Measurements from ENCODE around the gene DCAF8L2.
"Not testable (repeated sequence)": the region's sequence is repeated elsewhere in the genome, so short reads cannot be mapped to it uniquely, and the experiment has no call there.

The DCAF8L2 gene

DNA sequence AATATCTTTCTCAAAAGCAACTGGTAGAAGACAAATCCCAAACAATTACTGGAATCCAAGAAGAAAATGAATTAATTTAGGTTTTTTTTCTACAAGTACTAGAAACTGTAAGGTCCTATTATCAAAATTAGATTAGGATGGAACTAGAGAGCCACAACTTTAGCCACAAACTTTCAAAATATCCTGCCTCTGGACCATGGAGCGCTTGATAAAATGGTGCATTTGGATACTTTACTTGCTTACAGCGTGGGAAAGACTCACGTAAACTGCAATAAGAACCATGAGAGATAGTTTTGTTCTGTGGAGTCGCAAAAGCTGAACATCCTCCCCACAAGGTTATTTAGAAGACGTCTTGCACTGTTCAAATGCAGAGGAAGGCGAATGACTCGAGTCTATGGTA is at the start of gene DCAF8L2:
Gene DCAF8L2 (plus strand): TSS at position 301 of the 400 bp plus-strand sequence. CDS start 156,552 bp downstream, outside the sequence.
- no peak for DNase-seq (ENCODE audit: low read depth in 3 of 3)

DNA sequence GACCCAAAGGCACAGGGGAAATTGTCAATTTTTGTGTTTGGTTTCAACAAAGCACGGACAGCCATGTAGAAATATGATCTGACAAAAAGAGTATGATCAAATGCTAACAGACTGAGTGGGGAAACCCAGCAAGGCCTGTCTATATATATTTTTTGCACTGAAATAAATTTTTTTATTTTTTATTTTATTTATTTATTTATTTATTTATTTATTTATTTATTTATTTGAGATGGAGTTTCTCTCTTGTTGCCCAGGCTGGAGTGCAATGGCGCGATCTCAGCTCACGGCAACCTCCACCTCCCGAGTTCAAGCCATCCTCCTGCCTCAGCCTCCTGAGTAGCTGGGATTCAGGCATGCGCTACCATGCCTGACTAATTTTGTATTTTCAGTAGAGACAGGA is 49.0 kb upstream of the DCAF8L2 start:
- DNase-seq (ENCODE audit: low read depth in 3 of 3) = not testable (repeated sequence)

DNA sequence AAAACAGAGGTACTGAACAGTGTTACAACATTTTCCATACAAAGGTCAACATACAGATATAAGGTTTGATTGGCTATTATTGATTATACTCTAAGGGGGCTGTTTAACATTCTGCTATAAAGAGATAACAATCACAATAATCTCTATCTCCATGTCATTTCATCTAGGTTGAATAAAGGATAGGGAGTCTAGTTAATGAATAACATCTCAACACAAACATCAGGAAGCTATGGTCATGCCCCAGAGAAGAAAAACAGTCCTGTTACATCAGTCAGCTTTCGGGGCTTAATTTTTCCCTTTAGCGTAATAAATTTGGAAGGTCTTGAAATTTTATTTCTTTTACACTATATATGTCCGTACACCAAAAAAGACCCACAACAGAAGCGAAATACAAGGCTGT is 41.5 kb upstream of the DCAF8L2 start:
- no peak for DNase-seq (ENCODE audit: low read depth in 3 of 3)

DNA sequence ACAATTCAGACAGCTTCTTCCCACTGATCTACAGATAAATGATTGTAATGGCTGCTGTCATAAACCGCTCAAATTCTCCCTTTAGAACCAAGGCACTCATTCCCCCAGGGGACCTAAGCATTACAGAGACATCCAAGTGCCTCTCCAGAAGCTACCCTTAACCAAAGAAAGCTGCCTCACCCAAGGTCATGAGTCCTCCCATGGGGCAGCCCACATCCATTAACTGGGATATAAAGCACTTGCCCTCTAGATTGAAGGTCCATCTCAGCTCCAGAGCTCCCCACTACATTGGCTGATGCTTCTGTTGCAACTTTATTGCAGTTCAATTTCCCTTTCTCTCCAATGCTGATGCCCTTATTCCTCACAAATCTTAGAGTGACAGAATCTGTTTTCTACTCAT is 40.5 kb upstream of the DCAF8L2 start:
- DNase-seq (ENCODE audit: low read depth in 3 of 3) = no peak

DNA sequence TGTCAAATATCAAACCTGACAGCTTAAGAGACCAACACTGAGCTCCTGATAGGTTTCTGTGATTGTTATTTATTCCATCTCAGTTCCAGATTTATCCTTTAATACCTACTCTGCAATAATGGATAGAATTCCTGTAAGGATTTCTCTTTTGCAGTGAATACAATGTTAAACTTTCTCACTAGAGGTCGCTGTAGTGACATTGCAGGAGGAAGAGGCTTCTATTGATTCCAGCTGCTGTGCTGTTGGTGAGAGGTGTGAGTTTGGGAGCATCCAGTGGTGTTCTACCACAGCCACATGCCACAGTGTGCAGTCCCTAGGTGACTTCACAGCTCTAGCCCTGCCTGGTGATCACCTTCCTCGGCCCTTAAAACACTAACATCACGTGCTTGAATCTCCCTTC is 34.6 kb upstream of the DCAF8L2 start:
- DNase-seq (ENCODE audit: low read depth in 3 of 3) = no peak

DNA sequence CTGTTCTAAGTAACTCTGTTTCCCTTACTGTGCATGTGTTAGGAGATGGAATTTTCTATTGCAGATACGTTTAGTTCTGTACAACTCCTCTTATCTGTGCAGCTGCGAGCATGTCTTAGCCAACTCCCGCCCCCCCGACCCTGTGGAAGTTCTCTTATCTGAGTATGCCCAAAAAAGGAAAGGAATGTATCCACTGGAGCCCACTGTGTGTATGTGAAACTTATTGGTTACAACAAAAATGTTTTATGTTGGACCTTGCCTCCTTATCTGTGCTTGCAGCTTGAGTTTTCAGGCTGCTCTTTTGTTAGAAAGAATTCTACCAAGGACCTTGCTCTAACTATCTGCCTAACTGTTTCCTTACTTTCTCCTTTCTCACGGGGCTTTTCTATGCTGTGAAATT is 24.2 kb upstream of the DCAF8L2 start:
- DNase-seq (ENCODE audit: low read depth in 3 of 3) = no peak

DNA sequence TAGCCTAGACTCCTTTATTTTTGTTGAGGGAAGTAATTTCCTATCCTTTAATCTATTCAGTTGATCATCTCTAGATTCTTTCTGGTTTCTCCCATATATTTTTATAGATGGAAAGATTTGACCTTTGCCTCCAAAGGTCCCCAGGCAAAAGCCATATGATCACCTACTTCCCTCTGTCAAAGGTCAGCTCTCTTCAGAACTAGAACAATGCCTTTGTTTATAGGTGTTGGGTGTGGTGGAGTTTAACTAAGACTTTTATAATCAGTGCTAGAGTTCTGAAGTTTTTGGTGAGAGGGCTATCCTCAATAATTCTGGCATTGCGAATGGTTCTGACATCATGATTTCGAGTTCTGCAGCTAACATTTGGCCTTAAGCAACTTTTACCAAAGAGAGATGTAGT is 19.0 kb upstream of the DCAF8L2 start:
- no peak for DNase-seq (ENCODE audit: low read depth in 3 of 3)

DNA sequence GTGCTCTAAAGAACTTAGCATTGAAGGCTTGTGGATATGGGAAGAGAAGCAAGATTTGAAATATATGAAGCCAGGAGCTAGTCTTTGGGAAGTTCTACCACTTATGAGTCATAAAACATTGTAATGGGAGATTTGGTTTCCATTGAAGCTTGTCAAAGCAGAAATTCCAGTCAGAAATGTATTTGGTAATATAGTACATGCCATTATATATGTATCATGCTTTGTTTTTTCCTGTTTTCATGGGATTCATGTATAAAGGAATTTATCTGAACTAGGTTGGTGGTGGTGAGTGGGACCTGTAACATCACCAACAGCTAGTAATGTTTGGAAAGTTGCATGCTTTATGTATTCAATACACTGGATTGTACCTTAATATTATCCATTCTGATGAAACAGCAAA is 14.6 kb upstream of the DCAF8L2 start:
- no peak for DNase-seq (ENCODE audit: low read depth in 3 of 3)

DNA sequence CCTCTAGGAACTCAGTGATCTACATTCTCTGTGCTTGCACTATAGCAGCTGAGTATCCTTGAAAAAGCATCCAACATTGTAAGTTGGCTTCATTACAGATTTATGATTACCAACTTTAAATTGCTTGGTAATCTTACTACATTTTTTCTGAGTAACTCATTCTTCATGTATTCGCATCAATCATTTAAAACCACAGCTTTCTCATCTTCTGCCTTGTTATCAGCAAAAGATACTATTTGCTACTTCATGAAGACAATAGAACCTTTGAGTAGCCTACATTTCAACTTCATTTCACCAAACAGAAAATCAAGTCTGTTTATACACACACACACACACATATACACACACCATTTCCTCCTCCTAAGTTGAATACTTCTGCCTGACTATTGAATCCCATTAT is 6.2 kb upstream of the DCAF8L2 start:
- DNase-seq (ENCODE audit: low read depth in 3 of 3) = no peak

DNA sequence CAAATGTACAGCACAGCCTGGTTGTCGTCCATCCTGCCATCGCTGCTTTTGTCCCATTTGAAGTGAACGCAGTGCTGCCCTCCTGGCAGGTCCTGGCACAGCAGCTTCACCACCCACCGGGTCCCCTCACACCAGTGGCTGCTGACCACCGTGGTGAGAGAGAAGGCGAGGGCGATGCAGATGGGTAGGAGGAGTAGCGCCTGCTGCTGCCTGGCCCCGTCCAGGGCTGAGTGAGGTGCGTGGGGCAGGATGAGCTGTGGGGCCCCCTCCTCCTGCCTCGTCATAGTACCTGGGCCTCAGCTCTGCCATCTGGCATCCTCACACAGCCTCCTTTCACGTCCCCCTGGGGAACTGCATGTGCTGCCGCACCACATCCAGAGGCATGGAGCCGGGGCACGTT is 1.8 kb downstream of the DCAF8L2 start:
- no peak for DNase-seq (ENCODE audit: low read depth in 3 of 3)

DNA sequence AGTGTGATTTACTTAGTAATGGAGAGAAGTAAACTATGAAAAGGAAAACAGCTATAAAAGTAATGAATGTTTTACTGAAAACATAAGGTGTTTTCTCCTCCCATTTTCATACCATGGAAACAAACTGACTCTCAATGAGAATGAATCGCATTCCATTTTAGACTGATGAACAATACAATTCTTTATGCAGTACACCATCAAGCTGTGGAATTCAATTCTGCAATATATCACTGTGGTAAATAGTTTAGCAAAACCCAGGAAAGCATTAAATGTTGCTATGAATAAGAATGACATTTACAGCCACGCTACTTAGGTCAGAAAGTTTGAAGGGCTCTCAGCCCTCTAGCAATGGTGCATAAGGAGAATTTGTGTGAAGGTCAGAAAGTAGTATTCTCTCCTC is 7.4 kb downstream of the DCAF8L2 start:
- no peak for DNase-seq (ENCODE audit: low read depth in 3 of 3)

DNA sequence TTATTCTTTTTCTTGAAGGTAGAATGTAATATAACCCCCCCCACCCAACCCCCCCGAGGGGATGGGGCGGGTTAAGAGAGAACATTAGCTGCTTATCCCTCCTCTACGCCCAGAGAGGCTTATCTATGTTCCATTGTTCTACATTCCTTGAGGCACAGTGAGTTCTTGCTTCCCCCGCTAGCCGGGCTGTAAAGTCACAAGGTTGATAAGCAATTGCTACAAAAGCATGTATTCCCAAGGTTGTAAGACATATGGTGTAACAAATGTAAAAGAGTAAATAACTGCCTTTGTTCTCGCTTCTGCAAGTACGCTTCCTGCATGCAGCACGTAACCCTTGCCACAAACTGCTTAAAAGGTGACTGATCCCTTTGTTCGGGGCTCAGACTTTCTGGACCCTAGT is 8.2 kb downstream of the DCAF8L2 start:
- no peak for DNase-seq (ENCODE audit: low read depth in 3 of 3)

DNA sequence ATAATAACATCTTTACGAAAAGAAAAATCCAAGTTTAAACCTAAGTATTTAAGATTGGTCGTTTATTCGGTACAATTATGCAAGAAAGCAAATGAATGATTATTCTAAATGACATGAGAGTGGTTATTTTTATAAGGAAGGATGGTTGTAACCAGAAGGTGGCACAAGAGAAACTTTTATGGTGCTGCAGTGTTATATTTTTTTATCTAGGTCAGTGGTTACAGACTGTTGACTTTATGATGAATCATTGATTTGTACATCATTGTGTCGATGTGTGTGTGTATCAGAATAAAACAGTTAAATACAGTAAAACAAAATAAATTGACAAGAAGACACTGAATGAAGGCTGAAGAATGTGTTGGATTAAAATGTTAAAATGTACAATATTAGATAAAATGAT is 9.8 kb downstream of the DCAF8L2 start:
- no peak for DNase-seq (ENCODE audit: low read depth in 3 of 3)

DNA sequence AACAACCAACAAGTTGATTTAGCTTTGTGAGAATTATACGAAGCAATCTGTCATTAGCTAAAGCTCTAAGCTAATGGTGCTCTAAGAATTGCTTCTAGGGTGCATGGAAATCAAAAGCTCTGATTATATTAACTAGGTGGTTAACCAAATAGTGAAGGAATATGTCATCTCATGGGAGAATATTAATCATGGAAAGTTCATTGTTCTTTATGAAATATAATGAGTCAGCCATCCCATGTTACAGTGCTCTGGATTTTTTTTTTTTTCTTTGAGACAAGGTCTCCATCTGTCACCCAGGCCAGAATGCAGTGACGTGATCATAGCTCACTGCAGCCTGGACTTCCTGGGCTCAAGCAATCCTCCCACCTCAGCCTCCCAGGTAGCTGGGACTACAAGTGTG is 10.5 kb downstream of the DCAF8L2 start:
- DNase-seq (ENCODE audit: low read depth in 3 of 3) = no peak

DNA sequence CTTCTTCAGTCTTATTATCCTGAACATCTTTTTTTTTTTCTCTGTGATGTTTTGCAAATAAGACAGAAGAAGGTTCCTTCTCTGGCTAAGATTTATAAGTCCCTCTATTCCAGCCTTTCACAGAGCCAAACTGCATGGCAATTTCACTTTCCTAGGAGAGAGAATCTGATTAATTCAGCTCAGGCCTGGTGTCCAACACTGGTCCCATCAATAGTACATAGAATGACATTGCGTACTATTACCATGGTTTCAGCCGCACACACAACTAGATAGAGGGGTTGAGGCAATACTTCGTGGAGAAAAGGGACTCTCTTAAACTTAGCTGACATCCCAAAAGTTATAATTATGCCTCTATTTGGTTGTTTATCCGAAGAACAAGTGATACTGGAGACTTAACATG is 18.5 kb downstream of the DCAF8L2 start:
- DNase-seq (ENCODE audit: low read depth in 3 of 3) = no peak

DNA sequence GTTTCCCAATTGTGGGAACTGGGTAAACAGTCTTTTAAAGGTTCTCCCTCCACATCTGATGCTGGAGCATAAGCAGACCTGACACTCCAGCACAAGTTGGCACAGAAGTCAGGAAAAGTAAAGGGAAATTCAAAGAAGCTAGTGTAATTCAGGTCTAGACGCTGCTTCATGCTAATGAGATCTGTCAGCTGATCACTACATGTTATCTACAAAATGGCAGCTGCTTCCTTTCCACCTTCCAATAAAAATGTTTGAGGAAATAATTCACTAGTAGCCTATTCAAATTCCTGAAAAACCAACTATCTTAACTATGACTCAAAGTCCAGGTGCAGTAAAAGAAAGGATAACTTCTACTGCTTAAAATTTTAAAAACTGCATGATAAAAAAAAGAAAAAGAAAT is 29.3 kb downstream of the DCAF8L2 start:
- DNase-seq (ENCODE audit: low read depth in 3 of 3) = no peak

DNA sequence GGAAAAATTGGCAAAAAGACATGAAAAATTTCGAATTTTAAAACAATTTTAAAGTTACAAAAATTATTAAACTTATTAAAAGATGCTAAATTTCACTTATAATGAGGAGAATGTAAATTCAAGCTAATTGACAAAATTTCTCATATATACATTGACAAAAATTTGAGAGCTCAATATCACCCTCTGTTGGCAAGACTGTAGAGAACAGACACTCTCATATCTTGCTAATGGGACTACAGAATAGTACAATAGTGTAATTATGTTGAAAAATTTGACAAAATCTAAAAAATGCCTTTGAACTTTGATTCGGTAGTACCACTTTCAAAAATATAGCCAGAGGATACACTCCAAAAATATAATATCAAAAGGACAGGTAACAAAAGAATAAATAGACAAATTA is 29.8 kb downstream of the DCAF8L2 start:
- DNase-seq (ENCODE audit: low read depth in 3 of 3) = no peak

DNA sequence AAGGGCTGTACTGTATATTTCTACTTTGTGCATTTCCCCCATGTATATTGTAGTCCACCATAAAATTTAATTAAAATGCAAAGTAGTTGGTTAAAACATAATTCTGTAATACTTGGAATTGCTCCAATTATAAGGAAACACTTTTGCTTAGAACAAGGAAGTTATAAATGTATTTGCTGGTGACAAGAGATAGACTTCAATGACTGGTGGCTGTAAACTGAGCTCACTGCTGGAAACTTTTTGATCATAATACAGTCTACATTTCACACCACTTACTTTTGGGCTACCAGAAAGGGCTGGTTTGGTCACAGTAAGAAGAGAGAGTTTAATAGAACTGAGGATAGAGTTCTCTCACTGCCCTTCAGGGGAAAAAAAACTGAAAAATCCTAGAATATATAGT is 32.7 kb downstream of the DCAF8L2 start:
- no peak for DNase-seq (ENCODE audit: low read depth in 3 of 3)

DNA sequence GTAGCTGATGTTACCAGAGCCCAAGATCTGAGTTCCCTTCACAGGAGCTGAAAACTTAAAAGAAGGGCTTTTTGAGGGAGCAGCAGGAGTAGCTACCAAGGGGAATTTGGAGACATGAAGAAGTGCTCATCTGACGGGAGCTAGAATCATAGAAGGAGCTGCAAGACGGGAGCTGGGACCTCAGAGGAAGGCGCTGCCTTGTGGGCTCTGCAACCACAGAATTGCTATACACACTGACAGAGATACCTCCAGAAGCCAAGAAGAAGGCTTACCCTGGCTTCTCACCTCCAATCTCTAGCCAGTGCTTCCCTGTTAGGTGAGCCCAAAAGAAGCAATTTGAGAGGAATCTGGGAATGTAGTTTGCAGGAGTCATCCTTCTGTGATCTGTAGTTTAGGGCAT is 35.9 kb downstream of the DCAF8L2 start:
- no peak for DNase-seq (ENCODE audit: low read depth in 3 of 3)

DNA sequence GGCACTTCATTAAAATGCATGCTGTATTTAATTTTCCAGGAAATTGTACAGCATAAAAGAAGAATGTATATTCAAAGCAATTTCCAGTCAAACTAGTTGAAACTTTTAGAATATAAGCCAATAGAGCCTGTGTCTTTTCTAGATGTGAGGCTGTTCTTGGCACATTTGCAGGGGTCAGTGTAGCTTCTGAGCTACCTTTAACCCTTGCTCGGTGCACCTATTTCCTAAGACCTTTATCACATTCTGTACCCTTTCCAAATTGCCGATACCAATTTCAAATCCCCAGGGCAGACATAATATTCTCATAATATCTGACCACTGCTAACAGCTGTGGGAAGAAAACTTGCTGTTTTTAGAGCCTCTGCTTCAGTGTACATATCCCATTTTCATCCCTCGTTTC is 43.2 kb downstream of the DCAF8L2 start:
- DNase-seq (ENCODE audit: low read depth in 3 of 3) = no peak

DNA sequence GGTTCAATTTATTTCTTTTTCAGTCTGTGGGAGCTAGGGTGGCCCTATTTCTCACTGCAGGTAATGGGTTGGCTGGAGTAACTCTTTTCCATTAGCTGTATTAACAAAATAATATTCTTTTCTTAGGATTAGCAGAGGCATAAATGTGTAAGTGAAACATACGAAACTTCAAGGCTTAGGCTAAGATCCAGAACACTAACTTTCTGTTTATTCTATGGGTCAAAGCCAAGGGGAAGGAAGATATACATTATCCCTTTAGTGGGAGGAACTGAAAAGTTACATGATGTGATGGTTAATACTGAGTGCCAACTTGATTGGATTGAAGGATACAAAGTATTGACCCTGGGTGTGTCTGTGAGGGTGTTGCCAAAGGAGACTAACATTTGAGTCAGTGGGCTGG is 66.4 kb downstream of the DCAF8L2 start:
- no peak for DNase-seq (ENCODE audit: low read depth in 3 of 3)

DNA sequence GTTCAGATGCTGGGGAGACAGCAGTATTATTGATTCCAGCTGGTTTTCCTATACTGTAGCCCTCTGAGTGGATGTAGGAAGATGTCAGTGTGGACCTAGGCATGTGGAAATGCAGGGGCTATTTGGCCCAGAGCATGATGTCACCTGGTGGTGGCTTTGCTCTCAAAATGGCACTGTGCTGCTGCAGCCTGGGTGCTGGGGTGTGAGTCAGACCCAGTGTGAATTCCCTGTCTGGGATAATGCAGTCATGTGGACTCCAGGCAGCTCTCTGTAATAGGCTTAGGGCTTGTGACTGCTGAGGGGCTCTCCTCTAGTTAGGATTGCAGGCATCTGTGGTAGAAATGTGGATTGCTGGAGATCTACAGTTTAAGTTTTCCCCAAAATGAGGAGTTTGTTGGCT is 70.7 kb downstream of the DCAF8L2 start:
- no peak for DNase-seq (ENCODE audit: low read depth in 3 of 3)

DNA sequence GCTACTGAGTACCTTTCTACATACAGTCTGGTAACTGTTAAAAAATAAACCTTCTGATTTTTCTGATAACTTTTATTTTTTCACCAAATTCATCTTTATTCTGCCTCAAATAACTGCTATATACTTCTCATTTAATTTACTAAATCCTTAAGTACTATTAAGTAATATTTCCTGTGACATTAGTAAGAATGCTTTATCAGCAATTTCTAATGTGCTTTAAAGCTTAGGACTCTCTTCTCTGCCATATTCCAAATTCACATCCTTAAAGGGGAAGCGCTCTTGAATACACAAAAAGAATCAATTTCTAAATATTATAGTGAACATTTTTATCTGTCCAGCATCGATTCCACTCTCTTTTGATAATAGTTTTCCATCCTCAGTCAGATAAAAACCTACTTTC is 81.1 kb downstream of the DCAF8L2 start:
- no peak for DNase-seq (ENCODE audit: low read depth in 3 of 3)

DNA sequence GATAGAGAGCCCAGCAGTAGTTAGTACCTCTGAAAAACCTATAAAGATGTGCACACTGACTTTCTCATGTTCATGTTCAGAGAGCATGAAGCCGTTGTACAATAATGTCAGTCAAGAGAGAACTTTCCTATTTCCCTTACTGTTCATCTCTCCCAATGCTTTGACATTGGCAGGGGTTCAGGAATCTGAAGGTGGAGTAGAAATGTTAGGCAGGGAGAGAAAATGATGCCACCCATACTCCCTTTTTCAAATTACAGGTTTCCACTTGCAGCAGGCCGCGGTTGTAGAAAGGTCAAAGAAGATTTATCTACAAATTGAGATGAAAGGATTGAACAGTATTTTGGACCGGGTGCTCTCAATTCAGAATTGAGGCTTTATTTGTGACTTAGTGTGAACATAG is 84.3 kb downstream of the DCAF8L2 start:
- DNase-seq (ENCODE audit: low read depth in 3 of 3) = no peak

DNA sequence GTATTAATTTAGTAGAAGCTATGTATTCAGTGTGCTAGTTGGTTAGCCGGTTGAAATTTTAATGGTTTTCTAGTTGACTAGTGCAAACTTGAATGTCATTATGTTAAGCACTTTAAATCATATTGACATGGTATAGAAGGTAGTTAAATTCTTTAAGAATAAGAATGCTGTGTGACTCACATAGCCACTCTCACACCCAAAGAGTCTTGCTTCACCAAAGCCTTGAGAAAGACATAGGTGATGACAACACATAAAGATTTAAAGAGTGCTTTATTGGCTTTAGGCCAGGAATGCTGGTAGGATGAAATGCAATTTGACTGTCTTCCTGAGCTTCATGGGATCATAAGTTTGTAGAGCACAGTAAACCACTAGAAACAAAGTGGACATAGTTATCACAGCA is 85.3 kb downstream of the DCAF8L2 start:
- DNase-seq (ENCODE audit: low read depth in 3 of 3) = no peak
